K562 (cell line): ENCODE results near the gene CDYL. TPM values are rescaled to one million over a fixed set of nuclear protein-coding genes. Genes with fewer than 3 reads are reported as not detected.

Experiments used
- ATAC-seq: fragments of 200-7000 bp; cut with Tn5 transposase; 3 replicates; pipeline ENCODE4 v1.9.1; 2020; ENCODE audit warnings: moderate library complexity
- BruUV-seq: library from RNA; stranded (reverse); fragments of 400-500 nt; replicated peaks from 2 replicates; lab custom pipeline; 2021; lab: Mats Ljungman, UMichigan
- CTCF ChIA-PET: fragments of 300-600 bp; formaldehyde crosslinking; extraction: SDS; loops from one replicate; lab custom pipeline; 2021; ENCODE audit warnings: low intra/inter-chr PET ratio; lab: Yijun Ruan, JAX
- POLR2A ChIA-PET: fragments of 300-600, 350-650 bp; sonication (Branson Sonifier 250); formaldehyde crosslinking; extraction: SDS; loops from one replicate; lab custom pipeline; 2021; ENCODE audit warnings: antibody characterized with exemption, inconsistent platforms; lab: Yijun Ruan, JAX
- DNase-seq, 4 experiments: peaks; one replicate each; pipeline versions ENCODE4 v3.0.0 to v3.0.0-alpha.2; 2011 to 2018; ENCODE audit warnings: low spot score in 3 of 4, mixed read lengths in 3 of 4; ENCODE audit errors: extremely low read depth in 1 of 4
- FAIRE-seq: peaks from 2 replicates; lab custom pipeline; 2011; peaks lifted over from hg19 to GRCh38; lab: Jason Lieb, UNC
- H2AFZ ChIP-seq: 2 replicates; pipeline ENCODE4 v1.6.0; 2011; ENCODE audit warnings: low read depth, low read length, control low read depth, inconsistent platforms
- H3K27ac ChIP-seq: fragments of 200-600 bp; 3 replicates; pipeline ENCODE4 v1.8.0; 2011; ENCODE audit warnings: low read depth, mild to moderate bottlenecking, control low read depth, inconsistent platforms, low read length, moderate library complexity, mixed read lengths; ENCODE audit errors: extremely low read depth
- H3K27me3 ChIP-seq, 2 experiments: fragments of 300-600 bp in 1 of 2; 2 replicates in 1 of 2; 3 replicates in 1 of 2; pipeline versions ENCODE4 v1.6.0 to v1.8.0; 2011; ENCODE audit warnings: inconsistent platforms in 2 of 2, low read length in 2 of 2, mild to moderate bottlenecking in 1 of 2, mixed read lengths in 1 of 2, moderate library complexity in 1 of 2; ENCODE audit not compliant: control insufficient read depth in 2 of 2, insufficient read depth in 2 of 2
- H3K36me3 ChIP-seq: fragments of 300-600 bp; 3 replicates; pipeline ENCODE4 v1.8.0; 2011; ENCODE audit warnings: mild to moderate bottlenecking, low read length, inconsistent platforms; ENCODE audit not compliant: control insufficient read depth, insufficient read depth
- H3K4me1 ChIP-seq, 2 experiments: fragments of 200-600 bp in 1 of 2; replicated peaks in 1 of 2; 2 replicates in 1 of 2; 3 replicates in 1 of 2; pipeline versions ENCODE4 v1.5.1 to v1.8.0; 2011; ENCODE audit warnings: inconsistent platforms in 2 of 2, low read length in 2 of 2, mild to moderate bottlenecking in 1 of 2, mixed read lengths in 1 of 2, moderate library complexity in 1 of 2; ENCODE audit not compliant: control insufficient read depth in 2 of 2, insufficient read depth in 2 of 2
- H3K4me2 ChIP-seq: 2 replicates; pipeline ENCODE4 v1.6.1; 2011; ENCODE audit warnings: low read length, control low read depth, inconsistent platforms, mixed read lengths; ENCODE audit not compliant: insufficient read depth
- H3K4me3 ChIP-seq: fragments of 200-600 bp; sonication (generic), shearing (Covaris generic); 2 replicates; pipeline ENCODE4 v1.5.1; 2016; ENCODE audit warnings: control low read depth, inconsistent platforms
- H3K79me2 ChIP-seq: fragments of 200-600 bp; 3 replicates; pipeline ENCODE4 v1.8.0; 2011; ENCODE audit warnings: low read length, inconsistent platforms; ENCODE audit not compliant: control insufficient read depth, insufficient read depth
- H3K9ac ChIP-seq, 2 experiments: 2 replicates each; pipeline versions ENCODE4 v1.6.0 to v1.6.1; 2011; ENCODE audit warnings: low read depth in 2 of 2, low read length in 2 of 2, control low read depth in 1 of 2, inconsistent platforms in 1 of 2, mild to moderate bottlenecking in 1 of 2, mixed read lengths in 1 of 2; ENCODE audit not compliant: insufficient read depth in 1 of 2
- H3K9me1 ChIP-seq: one replicate; pipeline ENCODE4 v1.6.0; 2011; ENCODE audit warnings: inconsistent platforms, mild to moderate bottlenecking, low read length, moderate library complexity; ENCODE audit not compliant: control insufficient read depth, insufficient read depth
- H3K9me3 ChIP-seq: replicated peaks from 2 replicates; pipeline ENCODE4 v1.5.1; 2011; ENCODE audit warnings: low read depth, low read length, inconsistent platforms; ENCODE audit not compliant: control insufficient read depth, insufficient read depth
- H4K20me1 ChIP-seq: replicated peaks from 2 replicates; pipeline ENCODE4 v1.6.1; 2011; ENCODE audit warnings: low read length, inconsistent platforms, mixed read lengths; ENCODE audit not compliant: control insufficient read depth, insufficient read depth
- ARID3B ChIP-seq: fragments of 250-450 bp; sonication (Bioruptor Pico); IDR thresholded peaks from 2 replicates; pipeline ENCODE4 v1.4.0; 2020; ENCODE audit warnings: borderline replicate concordance
- CBX3 ChIP-seq, 2 experiments: IDR thresholded peaks; 1 replicate in 1 of 2; 2 replicates in 1 of 2; pipeline ENCODE4 v1.6.1; 2012; ENCODE audit warnings: inconsistent platforms in 2 of 2, low read length in 2 of 2, borderline replicate concordance in 1 of 2, control low read depth in 1 of 2
- CTCFL ChIP-seq: IDR thresholded peaks from 2 replicates; pipeline ENCODE4 v1.6.1; 2011; ENCODE audit warnings: borderline replicate concordance, low read depth, mild to moderate bottlenecking, moderate library complexity, low read length; ENCODE audit not compliant: insufficient read depth, poor library complexity, severe bottlenecking
- ETV1 ChIP-seq: fragments of 450-650 bp; conservative IDR thresholded peaks from 2 replicates; pipeline ENCODE4 v1.6.1; 2016; ENCODE audit warnings: missing genetic modification characterization, control low read depth, low read depth, missing compliant biosample characterization
- HINFP ChIP-seq: fragments of 450-650 bp; conservative IDR thresholded peaks from 2 replicates; pipeline ENCODE4 v1.6.1; 2016; ENCODE audit warnings: missing genetic modification characterization, low read depth, mild to moderate bottlenecking, control low read depth, missing compliant biosample characterization
- HMG20B ChIP-seq: fragments of 250-450 bp; sonication (Bioruptor Pico); IDR thresholded peaks from 2 replicates; pipeline ENCODE4 v1.5.0; 2021; ENCODE audit warnings: mild to moderate bottlenecking
- MAFF ChIP-seq: IDR thresholded peaks from 2 replicates; pipeline ENCODE4 v1.6.1; 2012; ENCODE audit warnings: low read length, improper control_type of control experiment
- NFIC ChIP-seq: fragments of 450-650 bp; IDR thresholded peaks from 2 replicates; pipeline ENCODE4 v1.6.1; 2017; ENCODE audit warnings: mild to moderate bottlenecking, inconsistent platforms
- RUNX1 ChIP-seq: sonication (generic); IDR thresholded peaks from 2 replicates; pipeline ENCODE4 v1.6.1; 2016; ENCODE audit warnings: antibody characterized with exemption, low read depth
- SMARCA4 ChIP-seq: fragments of 450-650 bp; IDR thresholded peaks from 2 replicates; pipeline ENCODE4 v1.6.1; 2016
- ZBTB2 ChIP-seq: fragments of 450-650 bp; IDR thresholded peaks from 2 replicates; pipeline ENCODE4 v1.6.1; 2016; ENCODE audit warnings: antibody characterized with exemption
- ZBTB7A ChIP-seq: IDR thresholded peaks from 2 replicates; pipeline ENCODE4 v1.6.1; 2011; ENCODE audit warnings: low read depth, mild to moderate bottlenecking, low read length, moderate library complexity, borderline replicate concordance; ENCODE audit not compliant: control insufficient read depth
- ZNF280B ChIP-seq: fragments of 250-450 bp; sonication (Bioruptor Pico); IDR thresholded peaks from 2 replicates; pipeline ENCODE4 v1.5.1; 2021; ENCODE audit warnings: mild to moderate bottlenecking
- WGBS: fragments of 100-300 bp; shearing (Covaris generic); methylation state at CpG from one replicate; pipeline ENCODE4 v1.1.6; 2016; ENCODE audit warnings: low coverage, mixed read lengths; ENCODE audit not compliant: insufficient coverage; ENCODE audit errors: missing lambda C conversion rate; 5-methylcytosine and 5-hydroxymethylcytosine counted together
- in situ Hi-C: fragments of 300-500 bp; cut with MboI; formaldehyde crosslinking; loops from 4 replicates; pipeline ENCODE4 v1.15.0; 2018; ENCODE audit warnings: inconsistent platforms, mixed read lengths
- intact Hi-C: fragments of 100-400 bp; cut with micrococcal nuclease; formaldehyde crosslinking; loops from 2 replicates; pipeline ENCODE4 v1.14.2; 2022
- polyA plus RNA-seq, 8 experiments: library from polyadenylated mRNA; depleted of rRNA in 4 of 8; stranded (reverse) in 5 of 8; unstranded in 3 of 8; fragments of >200 nt; fragmentation: Nextera tagmentation in 2 of 8; fragmentation: Illumina TruSeq in 1 of 8; extraction: Ambion mirVana in 2 of 8; extraction: Trizol in 1 of 8; gene quantifications; 2 replicates each; pipeline versions ENCODE4 v1.2.1 to v1.2.3, GENCODE V29; 2011 to 2014; ENCODE audit warnings: inconsistent platforms in 1 of 8, missing spikeins in 1 of 8
- total RNA-seq, 7 experiments: library from RNA; depleted of rRNA in 6 of 7; stranded (reverse); fragments of >200 nt in 6 of 7; fragmentation: Illumina TruSeq in 2 of 7; extraction: Trizol in 2 of 7; gene quantifications; 2 replicates each; pipeline versions ENCODE4 v1.2.1 to v1.2.3, GENCODE V29; 2011 to 2021; ENCODE audit warnings: low replicate concordance in 1 of 7

The CDYL gene
- total and polyA plus RNA-seq, 9 of the 15 experiments (the other 6 are each of a cell fraction or from before 2014, with no cell fraction given): 8.1 to 45.8 (median 40.8) TPM

- TF ChIP-seq ZNF280B (CRISPR knock-in tag) (no peak), CBX3 (IDR thresholded peaks at IDR 0.05; ENCODE audit: borderline replicate concordance in 1 of 2, low read length in 2 of 2) (no peak)
Observed at GRCh38 chr6:4890627-4891026, 114.4 kb downstream of the CDYL start (continued).

GRCh38 chr6:4891141-4891540, 114.9 kb downstream of the CDYL start:
- no peak for DNase-seq
- TF ChIP-seq ZBTB2 (no peak), SMARCA4 (no peak), ETV1 (no peak), ZBTB7A (no peak), HINFP (no peak), ARID3B (no peak), HMG20B (CRISPR knock-in tag) (no peak), NFIC (no peak), MAFF (no peak), CTCFL (no peak), RUNX1 (no peak)

More at GRCh38 chr6:4891141-4891540, 114.9 kb downstream of the CDYL start:
- no TSS peak for BruUV-seq
- WGBS: 86% methylated on average over 6 of the region's 6 CpGs
- peaks cover 52% of the 10 kb centered on the region for H3K79me2 ChIP-seq
- H3K4me3 ChIP-seq: no peak overlapping the region
- H3K4me2 ChIP-seq: no peak overlapping the region
- ChIA-PET POLR2A (no interaction called here), CTCF (no interaction called here)
- no peak overlapping the region for H3K27ac ChIP-seq
- no peak overlapping the region for H3K9ac ChIP-seq
- intact Hi-C loops (no loop called here), in situ Hi-C loops (no loop called here)
- H3K9me1 ChIP-seq: peaks cover 3% of the 10 kb centered on the region
- no peaks in the 10 kb centered on the region for H3K27me3 ChIP-seq
- no peak overlapping the region for H2AFZ ChIP-seq
- peaks cover 5% of the 10 kb centered on the region; the same call in 1 of the 2 replicates for H4K20me1 ChIP-seq
- no peak for ATAC-seq
- H3K9me3 ChIP-seq: no peaks in the 10 kb centered on the region
- FAIRE-seq: no peak
- H3K4me1 ChIP-seq: no peaks in the 10 kb centered on the region
- H3K36me3 ChIP-seq: peaks cover 24% of the 10 kb centered on the region; the same call in 2 of the 3 replicates
